NCI-H187 treated with DMSO at 0.1 percent for 48 hours (cell line): ENCODE results near the gene FAM187B.
"Not testable (repeated sequence)": the region's sequence is repeated elsewhere in the genome, so short reads cannot be mapped to it uniquely, and the experiment has no call there.

ENCODE experiments used
- DNase-seq: peaks from one replicate; lab custom pipeline; 2025; lab: John Stamatoyannopoulos, UW

Gene FAM187B

DNA sequence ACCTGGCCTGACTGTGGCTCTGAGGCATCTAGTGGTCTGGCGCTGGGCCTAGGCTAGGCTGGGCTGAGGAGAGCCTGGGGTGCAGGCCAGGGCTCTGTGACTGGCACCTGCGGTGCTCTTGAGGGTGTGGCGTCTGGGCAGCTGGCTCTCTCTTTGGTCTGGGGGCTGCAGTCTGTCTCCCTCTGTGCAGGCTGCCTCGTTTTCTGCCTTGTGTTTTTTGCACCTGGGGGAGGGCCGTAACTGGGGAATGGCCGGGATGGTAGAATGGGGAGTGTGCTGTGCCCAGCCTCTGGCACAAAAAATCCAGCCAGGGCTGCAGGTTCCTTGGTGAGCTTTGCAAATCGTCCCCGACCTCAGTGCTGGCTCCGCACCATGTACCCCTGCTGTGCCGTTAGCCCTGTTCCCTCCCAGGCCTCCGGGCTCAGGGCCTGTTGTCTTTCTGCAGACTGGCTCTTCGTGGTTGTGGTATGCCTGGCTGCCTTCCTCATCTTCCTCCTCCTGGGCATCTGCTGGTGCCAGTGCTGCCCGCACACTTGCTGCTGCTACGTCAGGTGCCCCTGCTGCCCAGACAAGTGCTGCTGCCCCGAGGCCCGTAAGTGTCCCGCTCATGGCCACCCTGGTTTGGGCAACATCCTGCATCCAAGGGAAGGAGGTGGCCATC lies 33.7 kb upstream of the FAM187B start:
- DNase-seq, result no peak

DNA sequence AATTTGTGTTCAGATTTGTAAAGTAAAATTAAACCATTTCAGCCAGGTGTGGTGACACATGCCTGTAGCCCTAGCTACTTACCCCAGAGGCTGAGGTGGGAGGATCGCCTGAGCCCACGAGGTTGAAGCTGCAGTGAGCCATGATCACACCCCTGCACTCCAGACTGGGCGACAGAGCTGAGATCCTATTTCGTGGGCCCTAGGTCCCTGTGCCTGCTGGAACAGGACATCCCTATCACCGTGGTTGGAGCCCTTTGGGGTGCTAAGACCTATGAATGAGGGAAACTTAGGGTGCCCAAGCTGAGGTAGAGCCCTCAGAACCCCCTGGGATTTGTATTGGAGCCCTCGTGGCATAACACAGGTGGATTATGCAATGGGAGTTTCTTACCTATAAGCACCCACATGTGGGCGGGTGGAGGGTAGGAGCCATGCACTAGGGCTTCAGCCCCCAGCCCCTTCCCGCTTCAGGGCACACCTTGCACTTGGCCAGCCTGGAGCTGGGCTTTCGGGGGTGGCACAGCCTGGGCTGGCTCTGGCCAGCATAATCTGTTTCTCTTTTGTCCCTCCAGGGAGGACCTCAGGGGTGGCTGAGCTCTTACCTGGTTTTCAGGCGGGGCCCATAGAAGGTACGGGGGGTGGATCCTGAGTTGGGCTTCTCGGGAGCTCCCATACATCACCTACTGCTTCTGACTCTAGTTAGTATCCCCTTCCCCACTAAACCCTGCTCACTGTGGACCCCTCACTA lies 33.0 kb upstream of the FAM187B start:
- no peak for DNase-seq

DNA sequence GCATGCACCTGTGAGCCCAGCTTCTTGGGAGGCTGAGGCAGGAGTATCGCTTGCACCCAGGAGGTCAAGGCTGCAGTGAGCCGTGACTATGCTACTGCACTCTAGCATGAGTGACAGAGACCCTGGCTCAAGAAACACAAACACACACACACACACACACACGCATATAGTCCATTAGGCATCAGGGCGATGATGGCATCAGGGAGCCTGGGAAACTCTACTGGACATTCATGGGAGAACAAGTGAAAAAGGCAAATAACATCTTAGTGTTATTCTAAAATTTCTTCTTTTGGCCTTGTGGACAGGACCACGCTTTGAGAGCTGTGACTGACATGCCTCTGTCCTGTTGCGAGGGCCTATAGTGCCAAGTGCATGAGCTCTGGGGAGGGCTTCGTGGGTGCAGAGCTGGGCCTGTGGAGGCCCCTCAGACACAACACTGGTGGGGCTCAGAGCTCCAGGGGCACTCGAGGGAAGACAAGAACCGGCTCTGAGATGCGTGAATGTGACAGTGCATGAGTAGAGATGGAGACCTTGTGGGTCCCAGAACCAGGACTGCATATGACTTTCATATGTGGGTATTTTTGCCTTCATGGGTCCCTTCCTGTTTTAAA lies 32.3 kb upstream of the FAM187B start:
- no peak for DNase-seq

DNA sequence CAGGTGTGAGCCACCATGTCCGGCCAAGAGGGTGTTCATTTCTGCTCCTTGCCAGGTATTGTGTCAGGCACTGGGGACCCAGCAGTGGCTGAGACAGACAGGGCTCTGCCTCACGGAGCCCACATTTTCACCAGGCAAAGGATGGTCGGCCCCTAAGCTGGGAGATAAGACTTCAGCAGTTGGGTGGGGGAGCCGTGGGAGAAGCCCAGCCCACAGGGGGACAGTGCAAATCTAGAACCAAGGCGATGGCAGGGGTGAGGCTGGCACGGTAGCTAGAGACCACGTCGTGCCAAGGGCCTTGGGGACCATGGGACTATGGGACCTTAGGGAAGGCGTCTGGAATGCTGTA lies 28.5 kb upstream of the FAM187B start:
- no peak for DNase-seq

DNA sequence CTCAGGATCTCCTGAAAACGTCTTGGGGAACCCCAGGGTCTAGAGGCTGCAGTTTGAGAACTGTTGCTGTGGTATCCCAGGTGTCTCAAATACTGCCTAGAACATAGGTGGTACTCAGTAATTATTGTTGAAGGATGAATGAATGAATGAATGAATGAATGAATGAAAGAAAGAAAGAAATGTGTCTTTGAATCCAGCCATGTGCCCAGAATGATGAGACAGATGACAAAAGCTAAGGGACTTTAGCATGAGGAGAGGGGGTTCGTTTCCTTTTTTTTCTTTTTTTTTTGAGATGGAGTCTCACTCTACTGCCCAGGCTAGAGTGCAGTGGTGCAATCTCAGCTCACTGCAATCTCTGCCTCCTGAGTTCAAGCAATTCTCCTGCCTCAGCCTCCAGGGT lies 28.0 kb upstream of the FAM187B start:
- no peak for DNase-seq

DNA sequence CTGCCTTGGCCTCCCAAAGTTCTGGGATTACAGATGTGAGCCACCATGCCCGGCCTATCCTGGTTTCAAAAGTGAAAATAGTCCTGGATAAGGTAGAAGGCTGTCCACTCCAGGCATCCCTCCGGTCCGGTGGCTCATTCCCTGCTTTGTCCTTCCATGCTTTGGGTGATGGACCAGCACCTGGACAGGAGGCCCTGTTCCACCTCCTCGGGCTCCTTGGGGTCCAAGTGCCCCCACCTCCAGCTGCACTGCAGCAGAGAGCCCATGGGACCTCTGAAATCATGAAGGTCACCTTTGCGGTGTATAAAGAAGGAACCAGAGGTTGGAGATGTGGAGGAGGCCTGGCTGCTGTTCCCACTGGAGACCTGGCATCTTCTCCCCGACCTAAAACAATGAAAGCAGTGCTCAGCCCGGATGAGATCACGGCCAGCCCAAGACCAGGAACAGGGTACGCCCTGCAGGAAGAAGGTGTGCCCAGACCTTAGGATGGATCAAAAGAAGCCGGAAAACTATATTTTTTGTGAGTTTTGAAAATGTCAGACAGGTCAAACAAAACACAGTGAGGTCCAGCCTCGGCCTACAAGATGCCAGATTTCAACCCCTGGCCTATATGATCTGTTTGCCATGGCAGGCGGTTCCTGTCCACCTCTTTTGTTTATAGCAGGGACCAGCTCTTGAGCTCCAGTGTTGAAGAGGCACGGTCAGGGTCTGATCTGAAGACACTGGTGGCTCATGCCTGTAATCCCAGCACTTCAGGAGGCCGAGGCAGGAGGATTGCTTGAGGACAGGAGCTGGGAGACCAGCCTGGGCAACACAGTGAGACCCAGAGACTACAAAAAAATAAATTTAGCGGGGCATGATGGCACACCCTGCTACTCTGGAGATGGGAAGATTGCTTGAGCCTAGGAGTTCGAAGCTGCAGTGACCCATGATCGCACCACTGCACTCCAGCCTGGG lies 26.1 kb upstream of the FAM187B start:
- no peak for DNase-seq

DNA sequence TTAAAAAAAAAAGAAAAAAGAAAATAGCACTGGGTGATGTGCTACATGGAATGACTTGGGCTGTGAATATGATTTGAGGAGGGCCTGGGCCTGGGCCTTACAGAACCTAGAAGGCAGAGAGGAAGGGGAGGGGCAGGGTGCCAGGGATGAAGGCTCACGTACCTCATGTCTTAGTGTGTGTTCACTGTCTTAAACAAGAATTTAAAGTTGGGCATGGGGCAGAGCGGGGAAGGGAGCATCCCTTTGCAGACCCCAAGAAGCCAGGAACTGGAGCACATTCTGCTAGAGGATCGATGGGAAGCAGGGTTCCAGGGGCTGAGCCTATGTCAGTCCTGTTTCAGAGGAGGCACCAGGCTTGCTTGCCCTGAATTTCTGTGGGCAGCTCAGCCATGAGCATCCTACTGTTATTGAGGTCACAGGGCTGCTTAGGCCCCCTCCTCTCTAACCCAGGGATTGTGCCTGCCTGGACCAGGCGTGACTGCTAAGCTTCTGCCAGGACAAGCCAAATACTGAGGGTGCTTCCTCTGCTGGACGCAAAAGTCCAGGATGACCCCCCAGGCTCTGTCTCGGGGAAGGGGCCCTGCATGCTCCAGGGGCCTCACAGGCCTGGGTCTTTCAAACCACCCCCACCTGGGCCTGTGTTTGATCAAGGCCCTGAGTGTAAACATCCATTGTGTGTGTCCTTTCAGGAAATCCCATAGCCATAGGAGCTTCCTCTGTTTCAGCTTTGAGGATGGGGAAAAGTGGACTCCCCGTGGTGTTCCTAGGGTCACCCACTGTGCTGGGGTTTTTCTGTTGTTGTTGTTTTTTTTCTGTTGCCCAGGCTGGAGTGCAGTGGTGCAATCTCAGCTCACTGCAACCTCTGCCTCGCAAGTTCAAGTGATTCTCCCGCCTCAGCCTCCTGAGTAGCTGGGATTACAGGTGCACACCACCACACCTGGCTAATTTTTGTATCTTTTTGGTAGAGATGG lies 25.1 kb upstream of the FAM187B start:
- DNase-seq, result no peak

DNA sequence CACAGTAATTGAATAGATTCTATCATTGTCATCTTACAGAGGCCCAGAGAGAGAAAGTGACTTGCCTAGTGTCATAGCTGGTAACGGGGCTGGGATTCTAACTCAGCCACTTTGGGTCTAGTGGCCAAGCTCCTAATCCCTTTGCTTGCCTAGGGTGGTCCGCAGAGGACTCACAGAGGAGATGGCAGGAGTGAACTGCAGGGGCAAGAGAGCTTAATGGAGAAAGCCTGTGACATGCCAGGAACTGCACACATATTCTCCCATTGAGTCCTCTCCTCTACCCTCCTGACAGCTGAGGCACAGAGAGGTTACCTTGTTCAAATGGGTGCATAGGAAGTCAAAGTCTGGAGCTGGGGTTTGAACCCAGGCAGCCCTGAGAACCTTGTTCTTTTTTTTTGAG lies 22.9 kb upstream of the FAM187B start:
- no peak for DNase-seq

DNA sequence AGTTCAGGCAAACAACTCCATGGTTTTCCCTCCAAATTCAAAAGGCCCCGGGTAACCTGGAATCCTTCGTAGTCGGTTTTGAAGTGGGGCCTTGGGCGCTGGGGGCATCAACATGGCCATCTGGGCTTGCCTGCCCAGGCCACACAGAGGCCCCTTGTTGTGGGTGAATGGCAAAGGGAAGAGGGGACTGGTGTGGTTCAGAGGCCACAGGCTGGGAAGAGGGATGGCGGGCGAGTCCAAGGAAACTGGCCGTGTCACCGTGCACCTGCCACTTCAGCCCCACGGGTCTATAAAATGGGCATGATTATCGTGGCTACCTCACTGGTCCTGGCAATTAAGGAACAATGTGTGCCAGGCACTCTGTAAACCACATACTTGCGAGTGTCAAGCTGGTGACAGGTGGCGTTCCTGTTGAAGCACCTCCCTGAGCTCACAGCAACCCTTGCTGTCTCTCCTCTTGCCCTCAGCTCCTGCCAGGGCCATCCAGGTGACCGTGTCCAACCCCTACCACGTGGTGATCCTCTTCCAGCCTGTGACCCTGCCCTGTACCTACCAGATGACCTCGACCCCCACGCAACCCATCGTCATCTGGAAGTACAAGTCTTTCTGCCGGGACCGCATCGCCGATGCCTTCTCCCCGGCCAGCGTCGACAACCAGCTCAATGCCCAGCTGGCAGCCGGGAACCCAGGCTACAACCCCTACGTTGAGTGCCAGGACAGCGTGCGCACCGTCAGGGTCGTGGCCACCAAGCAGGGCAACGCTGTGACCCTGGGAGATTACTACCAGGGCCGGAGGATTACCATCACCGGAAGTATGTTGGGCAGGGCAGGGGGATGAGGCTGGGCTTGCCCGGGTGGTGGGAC lies 21.5 kb upstream of the FAM187B start:
- DNase-seq, result no peak

DNA sequence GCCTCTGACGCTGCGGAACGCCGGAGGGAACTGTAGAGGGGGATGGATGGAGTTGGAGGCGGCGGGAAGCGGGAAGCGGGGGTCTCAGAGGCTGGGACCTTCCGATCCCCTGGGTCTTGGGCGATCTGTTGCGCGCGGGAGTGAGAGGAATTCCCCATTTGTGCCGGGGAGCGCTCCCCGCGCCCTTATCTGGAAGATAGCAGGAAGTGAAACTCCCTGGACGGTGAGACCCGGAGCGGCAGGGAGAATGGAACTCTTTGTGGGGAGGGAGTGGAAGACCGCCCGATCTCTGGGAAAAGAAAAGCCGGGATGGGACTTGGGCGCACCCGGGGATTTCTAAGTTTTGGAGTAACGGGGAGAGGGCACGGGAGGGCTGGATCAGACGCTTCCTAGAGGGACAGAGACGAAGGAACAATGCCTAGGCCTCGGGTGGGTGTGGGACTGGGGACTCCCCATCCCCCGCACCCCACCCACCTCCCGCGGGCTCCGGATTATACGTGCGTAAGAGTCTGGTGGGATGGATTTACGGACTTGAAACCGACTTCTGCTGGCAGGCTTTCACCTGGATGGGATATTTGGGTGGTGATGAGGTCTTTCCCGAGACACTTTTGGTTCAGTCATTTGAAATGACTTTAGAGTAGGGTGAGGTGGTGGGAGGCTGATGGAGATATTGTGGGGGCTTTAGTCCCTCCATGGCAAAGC lies 20.8 kb upstream of the FAM187B start:
- no peak for DNase-seq

DNA sequence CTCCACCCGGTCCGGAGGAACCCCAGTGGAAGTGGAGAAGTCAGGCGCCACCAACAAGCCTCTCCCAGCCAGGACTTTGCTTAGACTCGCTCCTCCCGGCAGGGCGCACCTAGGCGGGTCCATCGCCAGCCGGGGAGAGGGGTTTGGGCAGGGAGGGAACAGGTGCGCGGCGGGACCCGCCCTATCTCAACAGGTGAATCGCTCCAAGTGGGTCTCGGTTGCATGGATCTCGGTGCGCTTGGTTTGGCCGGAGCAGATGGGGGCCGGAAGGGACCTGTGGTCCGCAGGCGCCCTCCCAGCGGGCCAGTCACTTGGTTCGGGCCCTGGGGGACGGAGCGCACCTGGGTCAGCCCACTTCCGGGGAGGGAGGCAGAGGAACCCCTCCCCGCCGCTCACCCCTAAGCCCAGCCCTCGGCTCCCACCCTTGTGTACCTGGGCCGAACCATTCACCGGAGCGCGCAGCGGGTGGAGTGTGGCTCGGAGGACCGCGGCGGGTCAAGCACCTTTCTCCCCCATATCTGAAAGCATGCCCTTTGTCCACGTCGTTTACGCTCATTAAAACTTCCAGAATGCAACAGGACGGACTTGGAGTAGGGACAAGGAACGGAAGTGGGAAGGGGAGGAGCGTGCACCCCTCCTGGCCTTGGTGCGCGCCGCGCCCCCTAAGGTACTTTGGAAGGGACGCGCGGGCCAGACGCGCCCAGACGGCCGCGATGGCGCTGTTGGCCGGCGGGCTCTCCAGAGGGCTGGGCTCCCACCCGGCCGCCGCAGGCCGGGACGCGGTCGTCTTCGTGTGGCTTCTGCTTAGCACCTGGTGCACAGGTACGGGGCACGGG lies 20.0 kb upstream of the FAM187B start, which contains the start of gene LSR:
LSR (plus strand) TSS at position 693 of the 836 bp plus-strand sequence; CDS start at position 714, 21 bp downstream.
- DNase-seq, result peak; percentile 91

DNA sequence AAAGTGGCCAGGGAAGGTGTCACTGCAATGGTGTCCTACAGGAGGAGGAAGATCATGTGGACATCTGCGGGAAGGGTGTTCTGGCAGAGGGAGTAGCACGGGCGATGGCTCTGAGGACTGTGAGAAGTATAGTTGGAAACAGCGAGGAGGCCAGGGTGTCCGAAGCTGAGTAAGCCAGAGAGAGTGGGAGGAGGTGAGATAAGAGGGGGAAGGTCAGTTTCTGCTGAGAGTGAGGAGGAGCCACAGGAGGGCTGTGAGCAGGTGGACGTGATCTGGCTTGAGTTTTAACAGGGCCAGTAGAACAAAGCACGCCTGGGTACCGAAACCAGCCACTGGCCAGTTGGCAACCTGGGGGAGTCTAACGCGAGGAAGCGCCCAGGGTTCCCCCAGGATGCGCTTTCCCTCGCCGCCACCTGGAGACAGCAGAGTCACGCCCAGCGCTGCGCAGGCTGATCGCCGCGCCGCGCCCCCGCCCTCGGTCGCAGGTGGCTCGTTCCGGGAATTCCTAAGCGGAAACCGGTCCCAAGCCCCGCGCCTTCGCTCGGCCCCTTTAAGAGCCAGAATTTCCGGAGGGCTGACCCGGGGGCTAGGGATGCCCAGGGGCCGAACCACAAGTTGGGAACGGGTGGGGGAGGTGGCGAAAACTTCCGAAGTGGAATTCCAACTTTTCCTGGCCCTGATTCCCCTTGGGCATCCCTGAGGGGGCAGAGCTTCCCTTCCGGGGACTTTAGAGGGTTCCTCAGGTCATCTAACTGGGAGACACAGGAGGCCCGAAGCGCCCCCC lies 19.2 kb upstream of the FAM187B start:
- peak; percentile 63 for DNase-seq

DNA sequence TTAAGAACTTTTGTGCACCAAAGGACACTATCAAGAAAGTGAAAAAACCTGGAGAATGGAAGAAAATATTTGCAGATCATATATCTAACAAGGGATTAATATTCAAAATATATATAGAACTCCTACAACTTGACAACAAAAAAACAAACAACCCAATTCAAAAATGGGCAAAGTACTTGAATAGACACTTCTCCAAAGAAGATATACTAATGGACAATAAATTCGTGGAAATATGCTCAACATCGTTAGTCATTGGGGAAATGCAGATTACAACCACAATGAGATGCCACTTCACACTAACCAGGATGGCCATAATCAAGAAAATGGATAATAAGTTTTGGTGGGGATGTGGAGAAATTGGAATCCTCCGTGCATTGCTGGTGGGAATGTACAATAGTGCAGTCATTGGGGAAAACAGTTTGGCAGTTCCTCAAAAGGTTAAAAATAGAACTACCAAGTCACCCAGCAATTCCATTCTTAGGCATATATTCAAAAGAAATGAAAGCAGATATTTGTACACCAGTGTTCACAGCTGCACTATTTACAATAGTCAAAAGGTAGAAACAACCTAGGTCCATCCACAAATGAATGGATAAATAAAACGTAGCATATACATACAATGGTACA lies 18.0 kb upstream of the FAM187B start:
- DNase-seq, result no peak

DNA sequence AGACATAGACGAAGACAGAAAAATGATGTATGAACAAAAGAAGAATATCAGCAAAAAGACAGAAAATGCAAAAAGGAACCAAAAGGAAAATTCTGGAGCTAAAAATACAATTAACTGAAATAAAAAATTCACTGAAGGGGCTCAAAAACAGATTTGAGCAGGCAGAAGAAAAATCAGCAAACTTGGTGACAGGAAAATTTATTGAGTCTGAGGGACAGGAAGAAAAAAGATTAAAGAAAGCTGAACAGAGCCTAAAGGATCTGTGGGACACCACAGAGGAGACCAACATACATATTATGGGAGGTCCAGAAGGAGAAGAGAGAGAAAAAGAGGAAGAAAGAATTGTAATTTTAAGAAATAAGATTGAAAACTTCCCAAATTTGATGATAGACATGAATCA lies 12.9 kb upstream of the FAM187B start:
- DNase-seq, result no peak

DNA sequence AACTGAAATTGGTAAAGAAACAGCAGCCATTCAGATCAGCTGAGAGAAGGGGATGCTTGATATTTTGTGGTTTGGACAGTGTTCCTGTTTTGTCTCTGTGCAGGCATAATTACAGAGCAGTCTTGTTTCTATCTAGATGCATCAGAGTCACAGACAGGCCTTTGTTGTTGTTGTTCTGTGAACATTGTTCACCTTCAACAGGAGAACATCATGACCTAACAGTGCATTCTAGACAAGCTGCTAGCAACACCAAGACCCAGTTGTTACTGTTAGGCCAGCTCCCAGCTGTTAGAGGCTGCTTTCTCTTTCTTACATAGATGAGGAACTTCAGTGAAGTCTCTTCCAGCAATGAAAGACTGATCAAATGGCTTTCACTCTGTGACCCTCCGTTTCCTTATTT lies 11.8 kb upstream of the FAM187B start:
- no peak for DNase-seq

DNA sequence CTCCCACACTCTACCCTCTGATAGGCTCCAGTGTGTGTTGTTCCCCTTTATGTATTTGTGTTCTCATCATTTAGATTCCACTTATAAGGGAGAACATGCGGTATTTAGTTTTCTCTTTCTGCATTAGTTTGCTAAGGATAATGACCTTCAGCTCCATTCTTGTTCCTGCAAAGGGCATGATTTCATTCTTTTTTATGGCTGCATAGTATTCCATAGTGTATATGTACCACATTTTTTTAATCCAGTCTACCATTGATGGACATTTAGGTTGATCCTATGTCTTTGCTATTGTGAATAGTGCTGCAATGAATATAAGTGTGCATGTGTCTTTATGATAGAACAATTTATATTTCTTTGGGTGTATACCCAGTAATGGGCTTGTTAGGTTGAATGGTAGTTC lies 11.1 kb upstream of the FAM187B start:
- DNase-seq, result not testable (repeated sequence)
